Ishikawa (cell line): Measurements from ENCODE around the gene PPP1R12B.

Experiments
- CEBPB ChIP-seq: IDR thresholded peaks from 2 replicates; pipeline ENCODE4 v1.6.1; 2012
- CREB1 ChIP-seq: IDR thresholded peaks from 2 replicates; pipeline ENCODE4 v1.6.1; 2012; ENCODE audit warnings: low read depth
- EGR1 ChIP-seq: IDR thresholded peaks from 2 replicates; pipeline ENCODE4 v1.6.1; 2012
- EP300 ChIP-seq: IDR thresholded peaks from 2 replicates; pipeline ENCODE4 v1.6.1; 2012; ENCODE audit warnings: borderline replicate concordance
- FOXM1 ChIP-seq: IDR thresholded peaks from 2 replicates; pipeline ENCODE4 v1.6.1; 2012; ENCODE audit warnings: low read depth, borderline replicate concordance
- MAX ChIP-seq: IDR thresholded peaks from 2 replicates; pipeline ENCODE4 v1.6.1; 2012
- NFIC ChIP-seq: IDR thresholded peaks from 2 replicates; pipeline ENCODE4 v1.6.1; 2012
- RAD21 ChIP-seq: IDR thresholded peaks from 2 replicates; pipeline ENCODE4 v1.6.1; 2012; ENCODE audit warnings: low read depth
- REST ChIP-seq: IDR thresholded peaks from 2 replicates; pipeline ENCODE4 v1.6.1; 2012; ENCODE audit warnings: low read depth, mild to moderate bottlenecking
- TAF1 ChIP-seq: IDR thresholded peaks from 2 replicates; pipeline ENCODE4 v1.6.1; 2012; ENCODE audit warnings: low read depth, mild to moderate bottlenecking
- TCF12 ChIP-seq: IDR thresholded peaks from 2 replicates; pipeline ENCODE4 v1.6.1; 2012; ENCODE audit warnings: low read depth
- TEAD4 ChIP-seq: IDR thresholded peaks from 2 replicates; pipeline ENCODE4 v1.6.1; 2012
- USF1 ChIP-seq: IDR thresholded peaks from 2 replicates; pipeline ENCODE4 v1.6.1; 2012
- YY1 ChIP-seq: IDR thresholded peaks from 2 replicates; pipeline ENCODE4 v1.6.1; 2012; ENCODE audit warnings: low read depth
- ZBTB7A ChIP-seq: IDR thresholded peaks from 2 replicates; pipeline ENCODE4 v1.6.1; 2012; ENCODE audit warnings: low read depth

The PPP1R12B gene

GRCh38 chr1:202614363-202615207 lies 266.1 kb downstream of the PPP1R12B start:
- peak; percentile 46 for TF ChIP-seq RAD21

GRCh38 chr1:202615501-202616354 lies 267.2 kb downstream of the PPP1R12B start:
- 0 out of 2 replicates have a peak, but pooled peaks have one; percentile 13 for TF ChIP-seq TEAD4
- peak; percentile 76 for TF ChIP-seq NFIC
- TF ChIP-seq ZBTB7A, result 0 out of 2 replicates have a peak, but pooled peaks have one; percentile 45
- no peak for TF ChIP-seq EGR1

GRCh38 chr1:202616355-202616915 lies 267.9 kb downstream of the PPP1R12B start:
- no peak for TF ChIP-seq CEBPB
- TF ChIP-seq EP300, result no peak
- no peak for TF ChIP-seq USF1
- no peak for TF ChIP-seq CREB1
- TF ChIP-seq TEAD4, result no peak
- no peak for TF ChIP-seq EGR1
- TF ChIP-seq NFIC, result no peak
- no peak for TF ChIP-seq TAF1
- no peak for TF ChIP-seq TCF12

GRCh38 chr1:202619505-202619904 lies 271.0 kb downstream of the PPP1R12B start:
- no peak for TF ChIP-seq MAX
- TF ChIP-seq CEBPB, result no peak
- TF ChIP-seq EP300, result no peak
- TF ChIP-seq USF1, result no peak
- TF ChIP-seq EGR1, result no peak
- no peak for TF ChIP-seq FOXM1
- TF ChIP-seq TCF12, result no peak
- no peak for TF ChIP-seq TEAD4

GRCh38 chr1:202621446-202621845 lies 272.9 kb downstream of the PPP1R12B start:
- TF ChIP-seq YY1 (no peak), MAX (no peak), EGR1 (no peak), TAF1 (no peak), CREB1 (no peak), ZBTB7A (no peak), USF1 (no peak), RAD21 (no peak), CEBPB (no peak), NFIC (no peak), REST (no peak), EP300 (no peak), TEAD4 (no peak)

- TF ChIP-seq EGR1 (no peak), NFIC (no peak), MAX (no peak), RAD21 (no peak), EP300 (no peak), CEBPB (no peak), TCF12 (no peak), TEAD4 (no peak), USF1 (no peak), TAF1 (no peak), REST (no peak), ZBTB7A (no peak), YY1 (no peak), FOXM1 (no peak), CREB1 (no peak)
Observed at GRCh38 chr1:202622388-202622787, 273.9 kb downstream of the PPP1R12B start.
